HL-60 (cell line): Measurements from ENCODE around the gene TUBGCP2.

Experiments
- DNase-seq, 2 experiments: peaks; one replicate each; pipeline ENCODE4 v3.0.0-alpha.2; 2010 to 2020; ENCODE audit warnings: low read depth in 1 of 2, low spot score in 1 of 2
- H3K27ac ChIP-seq: fragments of 250-450 bp; sonication (Bioruptor Pico); replicated peaks from 2 replicates; pipeline ENCODE4 v1.5.1; 2020; ENCODE audit warnings: mild to moderate bottlenecking, moderate library complexity
- H3K27me3 ChIP-seq: fragments of 250-450 bp; sonication (Bioruptor Pico); 2 replicates; pipeline ENCODE4 v1.5.1; 2021; ENCODE audit warnings: mild to moderate bottlenecking, moderate library complexity; ENCODE audit not compliant: insufficient read depth, poor library complexity, severe bottlenecking
- H3K4me3 ChIP-seq: replicated peaks from 2 replicates; pipeline ENCODE4 v1.5.1; 2011; ENCODE audit warnings: mild to moderate bottlenecking, control low read depth, low read length; ENCODE audit not compliant: insufficient read depth
- CTCF ChIP-seq: IDR thresholded peaks from one replicate; pipeline ENCODE4 v1.5.1; 2011; ENCODE audit warnings: low read length, control low read depth, inconsistent platforms; ENCODE audit not compliant: insufficient read depth
- GABPA ChIP-seq: IDR thresholded peaks from 2 replicates; pipeline ENCODE4 v1.6.1; 2012; ENCODE audit warnings: low read depth
- POLR2AphosphoS5 ChIP-seq: IDR thresholded peaks from 2 replicates; pipeline ENCODE4 v1.6.1; 2012; ENCODE audit warnings: low read depth
- REST ChIP-seq: IDR thresholded peaks from 2 replicates; pipeline ENCODE4 v1.6.1; 2012; ENCODE audit warnings: low read depth; ENCODE audit not compliant: insufficient replicate concordance
- SPI1 ChIP-seq: IDR thresholded peaks from 2 replicates; pipeline ENCODE4 v1.6.1; 2012; ENCODE audit warnings: low read depth, mild to moderate bottlenecking, borderline replicate concordance

TUBGCP2 gene

GRCh38 chr10:133238466-133238804, 70.2 kb downstream of the TUBGCP2 start:
- no peak overlapping the region for H3K4me3 ChIP-seq
- DNase-seq: no peak
- H3K27me3 ChIP-seq: peaks cover 45% of the 10 kb centered on the region
- H3K27ac ChIP-seq: no peak overlapping the region
- TF ChIP-seq GABPA (no peak), REST (no peak), SPI1 (no peak), CTCF (no peak), POLR2AphosphoS5 (no peak)

- H3K4me3 ChIP-seq: no peak within 1 kb of the TSS
- TF ChIP-seq GABPA (no peak), REST (no peak), SPI1 (no peak), POLR2AphosphoS5 (no peak), CTCF (no peak)
- no peak for DNase-seq
- H3K27ac ChIP-seq: no peak within 1 kb of the TSS
- H3K27me3 ChIP-seq: peaks cover 45% of the 10 kb centered on the region
Measured at GRCh38 chr10:133237588-133238465, 70.8 kb downstream of the TUBGCP2 start, which contains the start of gene VENTX. Gene VENTX, plus strand, starts transcription at chr10:133237855. Its CDS starts 60 bp downstream, at chr10:133237915.

- Histone ChIP-seq H3K27me3 (peaks cover 44% of the 10 kb centered on the region), H3K27ac (no peak overlapping the region), H3K4me3 (no peak overlapping the region)
- DNase-seq: no peak
- TF ChIP-seq POLR2AphosphoS5 (no peak), REST (no peak), GABPA (no peak), CTCF (no peak), SPI1 (no peak)
Measured at GRCh38 chr10:133237241-133237587, 71.5 kb downstream of the TUBGCP2 start.
